Measurements from ENCODE around the gene KREMEN1. TPM values are rescaled to one million over a fixed set of nuclear protein-coding genes. Genes with fewer than 3 reads are reported as not detected.
A peak's percentile ranks its signal among the peaks of the same experiment; 100 is the strongest.

KREMEN1 gene
- total RNA-seq, 4 donors from 2014 or later: 7.5 to 35.8 (median 15.4) TPM

GRCh38 chr22:29138556-29139305, 65.9 kb downstream of the KREMEN1 start:
- in situ Hi-C loops (cut with MboI; ENCODE audit: low sequenced_read_pairs in 4 of 4): no loop called here
- Histone ChIP-seq H3K36me3 (peaks cover 0 to 16% of the 10 kb centered on the region in 2 donors), H3K27me3 (no peaks in the 10 kb centered on the region), H3K9me3 (no peaks in the 10 kb centered on the region), H3K27ac (no peak overlapping the region), H3K4me1 (peaks cover 10 to 12% of the 10 kb centered on the region in 2 donors), H3K4me3 (no peak overlapping the region)
- ATAC-seq: no peak
- no peak for DNase-seq
- intact Hi-C loops (cut with DNase I; ENCODE audit: low total_unique reads): no loop called here
- TF ChIP-seq CTCF (IDR thresholded peaks at IDR 0.05 in 4 of 5, conservative IDR thresholded peaks at IDR 0.05 in 1 of 5) (no peak), POLR2A (IDR thresholded peaks at IDR 0.05) (no peak)

GRCh38 chr22:29139965-29140782, 67.3 kb downstream of the KREMEN1 start:
- in situ Hi-C loops (cut with MboI; ENCODE audit: low sequenced_read_pairs in 4 of 4): loop anchor here in 1 of 4 donors (5.0 kb wide), 1 partner anchor 63 kb away; no protein-coding TSS in a partner anchor
- Histone ChIP-seq H3K4me3 (no peak overlapping the region), H3K27me3 (no peaks in the 10 kb centered on the region), H3K4me1 (peaks cover 24 to 26% of the 10 kb centered on the region in 2 donors), H3K9me3 (no peaks in the 10 kb centered on the region), H3K27ac (no peak overlapping the region), H3K36me3 (peaks cover 0 to 16% of the 10 kb centered on the region in 2 donors)
- no peak for TF ChIP-seq POLR2A (IDR thresholded peaks at IDR 0.05)
- TF ChIP-seq CTCF (IDR thresholded peaks at IDR 0.05 in 4 of 5, conservative IDR thresholded peaks at IDR 0.05 in 1 of 5): no peak
- DNase-seq (no peak), ATAC-seq (peak in 1 of 2 donors; percentile 15)
- intact Hi-C loops (cut with DNase I; ENCODE audit: low total_unique reads): no loop called here

GRCh38 chr22:29141078-29141688, 68.3 kb downstream of the KREMEN1 start:
- in situ Hi-C loops (cut with MboI; ENCODE audit: low sequenced_read_pairs in 4 of 4) (loop anchor here in 1 of 4 donors (5.0 kb wide), 1 partner anchor 64 kb away; no protein-coding TSS in a partner anchor), intact Hi-C loops (cut with DNase I; ENCODE audit: low total_unique reads) (no loop called here)
- no peak for TF ChIP-seq POLR2A (IDR thresholded peaks at IDR 0.05)
- TF ChIP-seq CTCF (IDR thresholded peaks at IDR 0.05 in 4 of 5, conservative IDR thresholded peaks at IDR 0.05 in 1 of 5): no peak
- Histone ChIP-seq H3K9me3 (no peaks in the 10 kb centered on the region), H3K27ac (no peak overlapping the region), H3K36me3 (peaks cover 0 to 16% of the 10 kb centered on the region in 2 donors), H3K27me3 (no peaks in the 10 kb centered on the region), H3K4me1 (peaks cover 34 to 36% of the 10 kb centered on the region in 2 donors), H3K4me3 (no peak overlapping the region)
- ATAC-seq: no peak
- no peak for DNase-seq

GRCh38 chr22:29142116-29142515, 69.3 kb downstream of the KREMEN1 start:
- no peak overlapping the region for H3K4me3 ChIP-seq
- in situ Hi-C loops (cut with MboI; ENCODE audit: low sequenced_read_pairs in 4 of 4) (loop anchor here in 1 of 4 donors (5.0 kb wide), 1 partner anchor 65 kb away; no protein-coding TSS in a partner anchor), intact Hi-C loops (cut with DNase I; ENCODE audit: low total_unique reads) (no loop called here)
- DNase-seq: peak in 1 of 2 donors; percentile 5
- no peak for ATAC-seq
- no peaks in the 10 kb centered on the region for H3K27me3 ChIP-seq
- peaks cover 0 to 16% of the 10 kb centered on the region in 2 donors for H3K36me3 ChIP-seq
- no peaks in the 10 kb centered on the region for H3K9me3 ChIP-seq
- no peak for TF ChIP-seq CTCF (IDR thresholded peaks at IDR 0.05 in 4 of 5, conservative IDR thresholded peaks at IDR 0.05 in 1 of 5)
- TF ChIP-seq POLR2A (IDR thresholded peaks at IDR 0.05): no peak
- H3K4me1 ChIP-seq: peaks cover 43 to 45% of the 10 kb centered on the region in 2 donors
- H3K27ac ChIP-seq: peak overlapping the region in 3 of 4 donors; percentile 11 to 96 (median 82)
